ENCODE data around the gene GASK1B. TPM values are rescaled to one million over a fixed set of nuclear protein-coding genes. Genes with fewer than 3 reads are reported as not detected.

The GASK1B gene
- total and polyA plus RNA-seq, 2 of the 13 experiments (the other 11 are each of a cell fraction or from before 2014, with no cell fraction given), result 29.1 to 40.4 TPM

DNA sequence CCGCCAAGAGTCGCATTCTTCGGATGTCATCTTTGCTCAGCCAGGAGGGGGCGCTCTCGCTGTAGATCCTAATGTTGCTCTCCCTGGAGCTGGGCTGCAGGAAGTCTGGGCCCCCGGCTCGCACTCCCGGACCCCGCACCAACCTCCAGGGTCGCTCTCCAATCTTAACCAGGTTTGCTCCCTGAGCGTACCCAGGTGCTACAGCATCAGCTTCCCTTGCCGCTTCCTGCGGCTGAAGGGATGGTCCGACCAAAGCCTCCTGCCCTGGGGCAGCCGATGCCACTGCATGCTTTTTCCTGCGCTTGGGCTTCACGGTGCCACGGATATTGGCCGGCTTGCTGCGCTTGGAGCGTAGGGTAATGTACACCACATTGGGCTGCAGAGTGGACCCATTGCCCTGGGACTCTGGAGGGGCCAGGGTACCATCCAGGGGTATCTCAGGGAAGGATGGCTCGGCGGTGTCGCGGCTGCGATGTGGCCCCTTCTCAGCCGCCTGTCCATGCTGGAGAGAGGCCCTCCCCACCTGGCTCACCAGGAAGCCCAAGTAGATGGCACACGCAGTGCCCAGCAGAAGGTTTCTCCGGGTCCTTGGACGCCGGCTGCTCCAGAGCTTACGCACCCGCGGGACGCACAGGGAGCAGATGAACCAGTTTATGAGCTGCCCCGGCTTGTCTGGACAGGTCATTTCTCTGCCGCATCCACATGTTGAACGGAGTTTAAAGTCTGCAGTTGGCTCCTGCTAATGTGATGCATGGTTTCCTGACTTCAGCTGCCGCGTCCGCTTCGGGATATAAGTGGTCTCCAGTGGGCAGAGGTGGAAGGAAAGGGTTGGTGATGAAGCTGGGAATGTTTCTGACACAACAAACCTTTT is 1.9 kb downstream of the GASK1B start (continued):
- no peak; the same call in 1 of the 2 replicates for TF ChIP-seq ZFP41 (CRISPR knock-in tag; IDR thresholded peaks at IDR 0.05; ENCODE audit: borderline replicate concordance)
- no peak for TF ChIP-seq ZNF746 (CRISPR knock-in tag; IDR thresholded peaks at IDR 0.05)
- TF ChIP-seq KDM5B (CRISPR knock-in tag; IDR thresholded peaks at IDR 0.05; ENCODE audit: borderline replicate concordance), result peak; percentile 65
- no peak for TF ChIP-seq EEA1 (CRISPR knock-in tag; IDR thresholded peaks at IDR 0.05; ENCODE audit: borderline replicate concordance)
- TF ChIP-seq TAF1 (CRISPR knock-in tag; IDR thresholded peaks at IDR 0.05), result peak; percentile 57; the same call in 1 of the 2 replicates
- TF ChIP-seq ZZZ3 (CRISPR knock-in tag; IDR thresholded peaks at IDR 0.05; ENCODE audit: borderline replicate concordance), result no peak
- no peak for TF ChIP-seq ZFP82 (CRISPR knock-in tag; IDR thresholded peaks at IDR 0.05; ENCODE audit: borderline replicate concordance)
- TF ChIP-seq DNMT1 (CRISPR knock-in tag; IDR thresholded peaks at IDR 0.05), result no peak
- TF ChIP-seq PHF21A (CRISPR knock-in tag; IDR thresholded peaks at IDR 0.05), result no peak; the same call in 1 of the 2 replicates
- no peak for TF ChIP-seq MXI1 (IDR thresholded peaks at IDR 0.05; ENCODE audit: borderline replicate concordance, low read depth, low read length)
- no peak for TF ChIP-seq ZNF720 (CRISPR knock-in tag; IDR thresholded peaks at IDR 0.05)
- TF ChIP-seq ZNF256 (CRISPR knock-in tag; conservative IDR thresholded peaks at IDR 0.05), result no peak
- TF ChIP-seq TBX3 (IDR thresholded peaks at IDR 0.05; ENCODE audit: borderline replicate concordance), result no peak
- TF ChIP-seq DPF2 (CRISPR knock-in tag; IDR thresholded peaks at IDR 0.05; ENCODE audit: borderline replicate concordance, low read depth), result peak; percentile 27; the same call in 1 of the 2 replicates
- TF ChIP-seq, protein P1, sequence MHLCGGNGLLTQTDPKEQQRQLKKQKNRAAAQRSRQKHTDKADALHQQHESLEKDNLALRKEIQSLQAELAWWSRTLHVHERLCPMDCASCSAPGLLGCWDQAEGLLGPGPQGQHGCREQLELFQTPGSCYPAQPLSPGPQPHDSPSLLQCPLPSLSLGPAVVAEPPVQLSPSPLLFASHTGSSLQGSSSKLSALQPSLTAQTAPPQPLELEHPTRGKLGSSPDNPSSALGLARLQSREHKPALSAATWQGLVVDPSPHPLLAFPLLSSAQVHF (CRISPR knock-in tag; IDR thresholded peaks at IDR 0.05), result no peak
- TF ChIP-seq, protein P2, sequence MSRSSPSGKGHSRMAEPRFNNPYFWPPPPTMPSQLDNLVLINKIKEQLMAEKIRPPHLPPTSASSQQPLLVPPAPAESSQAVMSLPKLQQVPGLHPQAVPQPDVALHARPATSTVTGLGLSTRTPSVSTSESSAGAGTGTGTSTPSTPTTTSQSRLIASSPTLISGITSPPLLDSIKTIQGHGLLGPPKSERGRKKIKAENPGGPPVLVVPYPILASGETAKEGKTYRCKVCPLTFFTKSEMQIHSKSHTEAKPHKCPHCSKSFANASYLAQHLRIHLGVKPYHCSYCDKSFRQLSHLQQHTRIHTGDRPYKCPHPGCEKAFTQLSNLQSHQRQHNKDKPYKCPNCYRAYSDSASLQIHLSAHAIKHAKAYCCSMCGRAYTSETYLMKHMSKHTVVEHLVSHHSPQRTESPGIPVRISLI (CRISPR knock-in tag; IDR thresholded peaks at IDR 0.05; ENCODE audit: borderline replicate concordance), result peak; percentile 45; the same call in 1 of the 2 replicates
- no peak for TF ChIP-seq MYNN (CRISPR knock-in tag; IDR thresholded peaks at IDR 0.05; ENCODE audit: low read depth)
- TF ChIP-seq TP53 (CRISPR knock-in tag; conservative IDR thresholded peaks at IDR 0.05), result no peak
- TF ChIP-seq, protein P3, sequence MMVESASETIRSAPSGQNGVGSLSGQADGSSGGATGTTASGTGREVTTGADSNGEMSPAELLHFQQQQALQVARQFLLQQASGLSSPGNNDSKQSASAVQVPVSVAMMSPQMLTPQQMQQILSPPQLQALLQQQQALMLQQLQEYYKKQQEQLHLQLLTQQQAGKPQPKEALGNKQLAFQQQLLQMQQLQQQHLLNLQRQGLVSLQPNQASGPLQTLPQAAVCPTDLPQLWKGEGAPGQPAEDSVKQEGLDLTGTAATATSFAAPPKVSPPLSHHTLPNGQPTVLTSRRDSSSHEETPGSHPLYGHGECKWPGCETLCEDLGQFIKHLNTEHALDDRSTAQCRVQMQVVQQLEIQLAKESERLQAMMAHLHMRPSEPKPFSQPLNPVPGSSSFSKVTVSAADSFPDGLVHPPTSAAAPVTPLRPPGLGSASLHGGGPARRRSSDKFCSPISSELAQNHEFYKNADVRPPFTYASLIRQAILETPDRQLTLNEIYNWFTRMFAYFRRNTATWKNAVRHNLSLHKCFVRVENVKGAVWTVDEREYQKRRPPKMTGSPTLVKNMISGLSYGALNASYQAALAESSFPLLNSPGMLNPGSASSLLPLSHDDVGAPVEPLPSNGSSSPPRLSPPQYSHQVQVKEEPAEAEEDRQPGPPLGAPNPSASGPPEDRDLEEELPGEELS (CRISPR knock-in tag; IDR thresholded peaks at IDR 0.05), result 0 out of 2 replicates have a peak, but pooled peaks have one; percentile 9
- TF ChIP-seq AKAP8 (CRISPR knock-in tag; IDR thresholded peaks at IDR 0.05), result no peak
- TF ChIP-seq, protein P4, sequence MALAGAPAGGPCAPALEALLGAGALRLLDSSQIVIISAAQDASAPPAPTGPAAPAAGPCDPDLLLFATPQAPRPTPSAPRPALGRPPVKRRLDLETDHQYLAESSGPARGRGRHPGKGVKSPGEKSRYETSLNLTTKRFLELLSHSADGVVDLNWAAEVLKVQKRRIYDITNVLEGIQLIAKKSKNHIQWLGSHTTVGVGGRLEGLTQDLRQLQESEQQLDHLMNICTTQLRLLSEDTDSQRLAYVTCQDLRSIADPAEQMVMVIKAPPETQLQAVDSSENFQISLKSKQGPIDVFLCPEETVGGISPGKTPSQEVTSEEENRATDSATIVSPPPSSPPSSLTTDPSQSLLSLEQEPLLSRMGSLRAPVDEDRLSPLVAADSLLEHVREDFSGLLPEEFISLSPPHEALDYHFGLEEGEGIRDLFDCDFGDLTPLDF (CRISPR knock-in tag; IDR thresholded peaks at IDR 0.05), result no peak
- TF ChIP-seq ZFY (CRISPR knock-in tag; IDR thresholded peaks at IDR 0.05), result peak; percentile 45; the same call in 1 of the 2 replicates
